ENCODE measurements around the gene FOXG1. TPM values are rescaled to one million over a fixed set of nuclear protein-coding genes. Genes with fewer than 3 reads are reported as not detected.

Gene FOXG1
- polyA plus RNA-seq, 2 of the 4 experiments (the other 2 are of a cell fraction): 0.01 to 0.10 TPM

- TF ChIP-seq RCOR1 (IDR thresholded peaks at IDR 0.05; ENCODE audit: low read depth, low read length) (no peak), KDM1A (IDR thresholded peaks at IDR 0.05; ENCODE audit: low read depth) (no peak), HOXB13 (CRISPR knock-in tag; IDR thresholded peaks at IDR 0.05; ENCODE audit: low read depth) (no peak), HEYL (CRISPR knock-in tag; IDR thresholded peaks at IDR 0.05) (no peak), EP300 (IDR thresholded peaks at IDR 0.05) (no peak), POLR2A (IDR thresholded peaks at IDR 0.05; ENCODE audit: low read length) (no peak), HMGXB4 (CRISPR knock-in tag; IDR thresholded peaks at IDR 0.05; ENCODE audit: borderline replicate concordance) (no peak), CEBPB (IDR thresholded peaks at IDR 0.05) (no peak), GATA3 (IDR thresholded peaks at IDR 0.05; ENCODE audit: borderline replicate concordance) (no peak), RAD21 (conservative IDR thresholded peaks at IDR 0.05 in 1 of 2, IDR thresholded peaks at IDR 0.05 in 1 of 2) (no peak), ZC3H11A (IDR thresholded peaks at IDR 0.05) (no peak), TFCP2L1 (CRISPR knock-in tag; IDR thresholded peaks at IDR 0.05) (no peak), CBX8 (IDR thresholded peaks at IDR 0.05) (no peak), JUNB (IDR thresholded peaks at IDR 0.05) (no peak)
- Histone ChIP-seq H3K4me1 (no peaks in the 10 kb centered on the region), H3K4me2 (no peak overlapping the region), H3K27ac (no peak overlapping the region), H3K4me3 (no peak overlapping the region), H3K9me3 (no peaks in the 10 kb centered on the region)
- ChIA-PET POLR2A (no interaction called here), CTCF (interaction anchor here (1.2 to 2.2 kb wide), 5 partner anchors 10 to 1451 kb away, joined by 3 to 9 read pairs (median 5); no protein-coding TSS in a partner anchor)
- WGBS (ENCODE audit: missing lambda C conversion rate): 19% methylated on average over 4 of the region's 4 CpGs
- ATAC-seq (no peak), FAIRE-seq (no peak), DNase-seq (ENCODE audit: low read depth in 1 of 2, low spot score in 1 of 2) (no peak)
Measured at GRCh38 chr14:28763751-28764256, 2.8 kb upstream of the FOXG1 start.

GRCh38 chr14:28764257-28765160 is 2.1 kb upstream of the FOXG1 start:
- DNase-seq (ENCODE audit: low read depth in 1 of 2, low spot score in 1 of 2): no peak
- Histone ChIP-seq H3K4me3 (no peak overlapping the region), H3K4me2 (no peak overlapping the region), H3K9me3 (no peaks in the 10 kb centered on the region), H3K27ac (no peak overlapping the region), H3K4me1 (no peaks in the 10 kb centered on the region)
- 75% methylated on average over 15 of the region's 16 CpGs for WGBS (ENCODE audit: missing lambda C conversion rate)
- no peak for ATAC-seq
- ChIA-PET POLR2A (no interaction called here), CTCF (interaction anchor here (0.7 to 2.2 kb wide), 6 partner anchors 9 to 1450 kb away, joined by 3 to 9 read pairs (median 4); no protein-coding TSS in a partner anchor)
- FAIRE-seq: no peak
- TF ChIP-seq RNF2 (IDR thresholded peaks at IDR 0.05; ENCODE audit: borderline replicate concordance, low read depth) (no peak), MYC (IDR thresholded peaks at IDR 0.05; ENCODE audit: borderline replicate concordance, low read length) (no peak), HOXB5 (CRISPR knock-in tag; IDR thresholded peaks at IDR 0.05) (no peak), FOSB (CRISPR knock-in tag; IDR thresholded peaks at IDR 0.05) (no peak), BHLHE40 (IDR thresholded peaks at IDR 0.05; ENCODE audit: low read depth, low read length) (no peak), CHD4 (IDR thresholded peaks at IDR 0.05; ENCODE audit: borderline replicate concordance) (no peak), FOSL2 (IDR thresholded peaks at IDR 0.05) (no peak), FOSL2 (CRISPR knock-in tag; IDR thresholded peaks at IDR 0.05) (no peak), ZC3H11A (IDR thresholded peaks at IDR 0.05) (no peak), ZNF302 (CRISPR knock-in tag; IDR thresholded peaks at IDR 0.05) (no peak), POLR2AphosphoS2 (conservative IDR thresholded peaks at IDR 0.05; ENCODE audit: low read length) (no peak), EP300 (IDR thresholded peaks at IDR 0.05) (no peak), PBX3 (IDR thresholded peaks at IDR 0.05) (no peak)
